ENCODE data around the gene CXCL14.

DNA sequence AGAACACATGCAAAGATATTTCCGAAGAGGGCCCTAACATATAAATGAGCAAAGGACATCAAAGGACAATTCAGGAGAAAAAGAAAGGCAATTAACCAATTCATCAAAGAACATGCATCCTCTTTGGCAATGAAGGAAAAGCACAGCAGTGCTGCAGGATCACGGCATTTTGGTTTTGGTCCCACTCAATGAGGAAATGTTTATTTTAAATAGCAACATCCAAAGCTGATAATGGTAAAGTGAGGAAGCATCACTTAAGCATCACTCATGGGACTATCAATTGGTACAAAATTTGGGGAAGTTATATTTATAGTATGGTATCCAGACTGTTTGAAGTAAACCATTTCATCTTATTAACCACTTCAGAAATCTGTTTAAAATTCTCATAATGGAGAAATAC, 5.5 kb upstream of the CXCL14 start:
- TF ChIP-seq POLR2A (IDR thresholded peaks at IDR 0.05) (no peak), POLR2AphosphoS5 (IDR thresholded peaks at IDR 0.05) (no peak)
- TF ChIP-seq, protein P1, sequence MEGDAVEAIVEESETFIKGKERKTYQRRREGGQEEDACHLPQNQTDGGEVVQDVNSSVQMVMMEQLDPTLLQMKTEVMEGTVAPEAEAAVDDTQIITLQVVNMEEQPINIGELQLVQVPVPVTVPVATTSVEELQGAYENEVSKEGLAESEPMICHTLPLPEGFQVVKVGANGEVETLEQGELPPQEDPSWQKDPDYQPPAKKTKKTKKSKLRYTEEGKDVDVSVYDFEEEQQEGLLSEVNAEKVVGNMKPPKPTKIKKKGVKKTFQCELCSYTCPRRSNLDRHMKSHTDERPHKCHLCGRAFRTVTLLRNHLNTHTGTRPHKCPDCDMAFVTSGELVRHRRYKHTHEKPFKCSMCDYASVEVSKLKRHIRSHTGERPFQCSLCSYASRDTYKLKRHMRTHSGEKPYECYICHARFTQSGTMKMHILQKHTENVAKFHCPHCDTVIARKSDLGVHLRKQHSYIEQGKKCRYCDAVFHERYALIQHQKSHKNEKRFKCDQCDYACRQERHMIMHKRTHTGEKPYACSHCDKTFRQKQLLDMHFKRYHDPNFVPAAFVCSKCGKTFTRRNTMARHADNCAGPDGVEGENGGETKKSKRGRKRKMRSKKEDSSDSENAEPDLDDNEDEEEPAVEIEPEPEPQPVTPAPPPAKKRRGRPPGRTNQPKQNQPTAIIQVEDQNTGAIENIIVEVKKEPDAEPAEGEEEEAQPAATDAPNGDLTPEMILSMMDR (IDR thresholded peaks at IDR 0.05): no peak
